ENCODE results near the gene CACFD1. TPM values are rescaled to one million over a fixed set of nuclear protein-coding genes. Genes with fewer than 3 reads are reported as not detected.

Gene CACFD1
- total and polyA plus RNA-seq, 12 donors = 8.8 to 17.3 (median 10.8) TPM

GRCh38 chr9:133464638-133465037 is 4.9 kb downstream of the CACFD1 start:
- Histone ChIP-seq H3K27ac (no peak overlapping the region), H3K9me3 (no peaks in the 10 kb centered on the region), H3K4me3 (no peak overlapping the region), H3K36me3 (peaks cover 0 to 29% (median 0%) of the 10 kb centered on the region in 9 donors), H3K4me1 (peaks cover 4 to 12% (median 9%) of the 10 kb centered on the region in 9 donors), H3K27me3 (no peaks in the 10 kb centered on the region)
- TF ChIP-seq CTCF (IDR thresholded peaks at IDR 0.05) = no peak
- 95 to 96% methylated on average over 10 of the region's 10 CpGs for WGBS, 2 donors
- intact Hi-C loops (cut with DNase I) = no loop called here
- DNase-seq (no peak), ATAC-seq (no peak)

- Histone ChIP-seq H3K4me1 (peaks cover 0 to 5% (median 2%) of the 10 kb centered on the region in 9 donors), H3K4me3 (no peak overlapping the region), H3K36me3 (peaks cover 0 to 29% (median 0%) of the 10 kb centered on the region in 9 donors), H3K27ac (no peak overlapping the region), H3K27me3 (no peaks in the 10 kb centered on the region), H3K9me3 (no peaks in the 10 kb centered on the region)
- 75 to 81% methylated on average over 6 of the region's 6 CpGs for WGBS, 2 donors
- no peak for ATAC-seq
- intact Hi-C loops (cut with DNase I) = no loop called here
- DNase-seq = no peak
- no peak for TF ChIP-seq CTCF (IDR thresholded peaks at IDR 0.05)
These were observed 6.2 kb downstream of the CACFD1 start for GRCh38 chr9:133465984-133466383.

- no peak for ATAC-seq
- intact Hi-C loops (cut with DNase I) = no loop called here
- no peak overlapping the region for H3K27ac ChIP-seq
- peaks cover 0 to 37% (median 0%) of the 10 kb centered on the region in 9 donors for H3K36me3 ChIP-seq
- H3K4me1 ChIP-seq = peaks cover 0 to 6% (median 0%) of the 10 kb centered on the region in 9 donors
- no peak for TF ChIP-seq CTCF (IDR thresholded peaks at IDR 0.05)
- no peak for DNase-seq
- H3K27me3 ChIP-seq = no peaks in the 10 kb centered on the region
- H3K9me3 ChIP-seq = no peaks in the 10 kb centered on the region
- WGBS, 2 donors = 83 to 85% methylated on average over 10 of the region's 10 CpGs
- no peak overlapping the region for H3K4me3 ChIP-seq
These were observed 7.3 kb downstream of the CACFD1 start for GRCh38 chr9:133467101-133467500.

- no peak for ATAC-seq
These were observed 8.6 kb downstream of the CACFD1 start for GRCh38 chr9:133468374-133468773.

More at GRCh38 chr9:133468374-133468773, 8.6 kb downstream of the CACFD1 start:
- Histone ChIP-seq H3K9me3 (no peaks in the 10 kb centered on the region), H3K27me3 (no peaks in the 10 kb centered on the region), H3K4me1 (peaks cover 0 to 12% (median 0%) of the 10 kb centered on the region in 9 donors), H3K4me3 (no peak overlapping the region), H3K36me3 (peaks cover 0 to 45% (median 0%) of the 10 kb centered on the region in 9 donors), H3K27ac (no peak overlapping the region)
- no peak for TF ChIP-seq CTCF (IDR thresholded peaks at IDR 0.05)
- whole genome bisulfite sequencing, 2 donors = 86 to 89% methylated on average over 11 of the region's 11 CpGs
- intact Hi-C loops (cut with DNase I) = no loop called here
- no peak for DNase-seq

Data from heart right ventricle (tissue), 16 donors.